Measurements from ENCODE around the gene MYO1G. TPM values are rescaled to one million over a fixed set of nuclear protein-coding genes. Genes with fewer than 3 reads are reported as not detected.

The MYO1G gene
- total RNA-seq, 2 experiments from 2014 or later: 572 to 576 TPM

DNA sequence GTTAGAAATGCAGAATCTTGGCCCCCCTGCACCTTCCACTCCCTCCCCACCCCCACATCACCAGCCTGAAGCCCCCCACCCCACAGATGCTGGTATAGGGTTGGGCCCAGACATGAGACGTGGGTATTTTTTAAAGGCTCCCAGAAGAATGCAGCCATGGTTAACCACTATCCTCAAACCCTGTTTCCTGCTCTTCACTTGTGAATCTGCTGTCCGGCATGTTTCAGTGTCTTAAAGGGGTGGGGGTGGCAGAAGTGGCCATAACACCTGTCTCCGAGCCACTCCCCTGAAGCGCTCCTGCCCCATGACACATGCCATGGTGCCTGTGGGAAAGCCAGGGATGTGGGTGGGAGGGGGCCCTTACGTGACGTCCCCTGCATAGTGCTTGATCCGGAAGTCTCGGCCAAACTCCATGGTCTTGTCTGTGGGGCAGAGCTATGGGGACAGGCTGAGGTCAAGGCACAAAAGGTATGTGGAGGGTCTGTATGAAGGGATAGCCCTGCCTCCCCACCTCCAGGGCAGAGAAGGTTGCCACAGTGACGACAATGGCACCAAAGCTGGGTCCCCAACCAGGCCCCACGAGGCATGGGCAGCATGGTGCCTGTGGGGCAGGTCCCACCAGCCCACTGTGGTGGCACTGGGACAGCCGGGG, 9.6 kb downstream of the MYO1G start:
- POLR2A ChIA-PET: interaction anchor here (0.7 to 26.2 kb wide), 8 partner anchors 1 to 143 kb away, joined by 3 to 517 read pairs (median 6); partner anchors contain the start of genes CCM2, MYO1G and TBRG4
- Mint-ChIP-seq H3K4me1 (peaks cover 35% of the 10 kb centered on the region), H3K4me3 (no peak overlapping the region), H3K36me3 (ENCODE audit: low read depth) (peaks cover 94% of the 10 kb centered on the region), H3K9me3 (no peaks in the 10 kb centered on the region), H3K27ac (no peak overlapping the region), H3K27me3 (no peaks in the 10 kb centered on the region)
- no peak for DNase-seq
- CTCF ChIA-PET: interaction anchor here (5.8 kb wide), 1 partner anchor 167 kb away, joined by 100 read pairs; no protein-coding TSS in a partner anchor

GRCh38 chr7:44967571-44968446, 11.0 kb downstream of the MYO1G start:
- Mint-ChIP-seq H3K4me1 (peaks cover 24% of the 10 kb centered on the region), H3K9me3 (no peaks in the 10 kb centered on the region), H3K4me3 (no peak overlapping the region), H3K27ac (peak overlapping the region; percentile 47), H3K27me3 (no peaks in the 10 kb centered on the region), H3K36me3 (ENCODE audit: low read depth) (peaks cover 90% of the 10 kb centered on the region)
- POLR2A ChIA-PET: interaction anchor here (22.8 kb wide), 1 partner anchor 14 kb away, joined by 517 read pairs; the partner anchor contains the start of gene MYO1G
- CTCF ChIA-PET: no interaction called here
- DNase-seq: no peak

- Mint-ChIP-seq H3K9me3 (no peaks in the 10 kb centered on the region), H3K27ac (peak overlapping the region; percentile 44), H3K27me3 (no peaks in the 10 kb centered on the region), H3K4me3 (no peak overlapping the region), H3K36me3 (ENCODE audit: low read depth) (peaks cover 81% of the 10 kb centered on the region), H3K4me1 (peaks cover 16% of the 10 kb centered on the region)
- POLR2A ChIA-PET: interaction anchor here (1.1 to 22.8 kb wide), 2 partner anchors 15 to 29 kb away, joined by 3 to 517 read pairs; partner anchors contain the start of gene MYO1G
- CTCF ChIA-PET: no interaction called here
- DNase-seq: no peak
Measured at GRCh38 chr7:44966731-44967538, 11.9 kb downstream of the MYO1G start.

DNA sequence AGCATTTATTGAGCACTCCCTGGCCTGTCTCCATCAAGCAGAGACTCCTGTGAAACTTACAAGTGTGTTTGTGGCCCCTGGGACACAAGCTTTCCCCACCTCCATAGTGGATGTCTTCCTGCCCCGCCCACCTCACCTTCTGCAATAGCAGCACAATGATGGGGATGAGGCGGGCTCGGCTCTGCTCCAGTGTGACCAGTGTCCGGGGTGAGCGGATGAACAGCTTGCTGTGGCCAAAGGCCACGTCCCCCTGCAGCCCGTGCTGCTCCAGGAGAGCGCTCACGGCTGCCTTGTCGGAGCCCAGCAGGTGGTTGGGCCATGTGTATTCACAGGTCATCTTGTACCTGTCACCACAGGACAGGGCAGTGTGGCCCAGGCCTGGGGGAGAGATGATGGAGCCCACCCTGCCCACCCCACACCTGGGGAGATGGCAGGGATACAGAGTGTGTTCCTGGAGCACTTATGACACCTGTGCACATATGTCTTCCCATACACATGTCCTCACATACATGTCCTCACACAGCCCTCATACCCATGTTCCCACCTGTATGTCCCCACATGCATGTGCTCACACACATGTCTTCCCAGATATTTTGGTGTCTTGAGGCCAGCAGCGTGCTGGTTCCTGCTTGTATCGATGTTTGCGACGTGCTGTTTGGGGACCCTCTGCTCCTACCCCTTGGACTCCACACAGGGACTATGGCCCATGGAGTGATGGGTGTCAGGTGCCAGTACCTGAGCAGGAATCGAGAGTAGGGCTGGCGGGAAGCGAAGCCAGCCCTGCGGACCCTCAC, 12.7 kb downstream of the MYO1G start:
- ChIA-PET POLR2A (interaction anchor here (0.8 to 22.8 kb wide), 5 partner anchors 13 to 70 kb away, joined by 3 to 517 read pairs (median 8); partner anchors contain the start of gene MYO1G), CTCF (interaction anchor here (1.1 kb wide), 1 partner anchor 8 kb away, joined by 5 read pairs; no protein-coding TSS in a partner anchor)
- peak overlapping the region; percentile 40 for H3K27ac Mint-ChIP-seq
- H3K9me3 Mint-ChIP-seq: no peaks in the 10 kb centered on the region
- no peaks in the 10 kb centered on the region for H3K27me3 Mint-ChIP-seq
- peaks cover 12% of the 10 kb centered on the region for H3K4me1 Mint-ChIP-seq
- H3K36me3 Mint-ChIP-seq (ENCODE audit: low read depth): peaks cover 73% of the 10 kb centered on the region
- H3K4me3 Mint-ChIP-seq: no peak overlapping the region
- no peak for DNase-seq

DNA sequence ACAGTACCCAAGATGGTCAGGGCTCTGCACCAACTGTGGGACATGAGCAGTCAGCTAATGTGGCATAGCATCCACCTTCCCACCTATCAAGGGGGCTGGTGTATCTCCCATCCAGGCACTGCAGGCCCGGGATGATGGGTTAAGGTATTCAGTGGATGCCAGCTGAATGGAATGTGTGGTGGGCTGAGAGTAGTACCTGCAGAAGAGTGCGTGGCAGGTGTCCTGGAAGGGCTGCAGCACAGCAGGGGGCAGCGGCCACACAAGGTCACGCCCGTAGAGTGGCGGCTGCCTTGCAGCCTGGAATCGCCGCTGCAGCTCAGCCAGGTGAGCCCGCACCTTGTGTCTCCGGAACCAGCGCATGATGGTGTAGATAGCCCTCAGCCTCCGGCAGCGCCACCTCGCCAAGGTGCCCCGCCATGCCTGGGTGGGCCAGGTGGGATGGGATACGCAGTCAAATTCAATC, 13.3 kb downstream of the MYO1G start:
- ChIA-PET CTCF (interaction anchor here (1.1 kb wide), 1 partner anchor 9 kb away, joined by 5 read pairs; no protein-coding TSS in a partner anchor), POLR2A (interaction anchor here (0.8 to 22.8 kb wide), 8 partner anchors 12 to 121 kb away, joined by 3 to 517 read pairs (median 6); partner anchors contain the start of gene MYO1G)
- Mint-ChIP-seq H3K27ac (no peak overlapping the region), H3K4me3 (no peak overlapping the region), H3K27me3 (no peaks in the 10 kb centered on the region), H3K9me3 (no peaks in the 10 kb centered on the region), H3K4me1 (peaks cover 14% of the 10 kb centered on the region), H3K36me3 (ENCODE audit: low read depth) (peaks cover 70% of the 10 kb centered on the region)
- DNase-seq: no peak

- CTCF ChIA-PET: interaction anchor here (1.1 to 2.2 kb wide), 2 partner anchors 8 to 9 kb away, joined by 5 to 10 read pairs; no protein-coding TSS in a partner anchor
- DNase-seq: no peak
- no peaks in the 10 kb centered on the region for H3K9me3 Mint-ChIP-seq
- POLR2A ChIA-PET: interaction anchor here (0.7 to 22.8 kb wide), 11 partner anchors 12 to 171 kb away, joined by 3 to 517 read pairs (median 3); partner anchors contain the start of gene MYO1G
- peaks cover 19% of the 10 kb centered on the region for H3K4me1 Mint-ChIP-seq
- H3K4me3 Mint-ChIP-seq: no peak overlapping the region
- H3K36me3 Mint-ChIP-seq (ENCODE audit: low read depth): peaks cover 70% of the 10 kb centered on the region
- no peak overlapping the region for H3K27ac Mint-ChIP-seq
- no peaks in the 10 kb centered on the region for H3K27me3 Mint-ChIP-seq
Measured at GRCh38 chr7:44964831-44965440, 13.9 kb downstream of the MYO1G start.

DNA sequence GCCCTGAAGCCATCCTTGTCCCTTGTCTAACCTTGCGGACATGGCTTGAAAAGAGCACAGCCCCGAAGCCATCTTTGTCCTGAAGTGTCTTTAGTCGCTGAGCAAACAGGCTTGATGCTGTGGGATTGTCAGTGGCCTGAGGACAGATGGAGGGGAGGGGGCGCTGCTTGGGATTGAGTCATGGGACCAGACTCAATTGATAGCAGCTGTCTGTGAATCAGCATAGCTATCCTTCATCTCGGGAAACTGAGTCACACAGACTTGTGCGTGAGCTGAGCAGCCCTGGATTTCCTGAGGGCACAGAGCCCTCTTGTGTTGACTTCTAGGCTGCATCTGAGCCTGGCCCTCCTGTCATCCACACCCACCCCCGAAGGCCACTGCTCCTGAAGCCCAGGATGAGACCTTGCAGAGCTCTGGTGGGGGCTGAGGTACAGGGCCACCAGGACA, 14.4 kb downstream of the MYO1G start:
- Mint-ChIP-seq H3K9me3 (no peaks in the 10 kb centered on the region), H3K4me3 (no peak overlapping the region), H3K27ac (no peak overlapping the region), H3K4me1 (peaks cover 24% of the 10 kb centered on the region), H3K36me3 (ENCODE audit: low read depth) (peaks cover 67% of the 10 kb centered on the region), H3K27me3 (no peaks in the 10 kb centered on the region)
- DNase-seq: no peak
- CTCF ChIA-PET: interaction anchor here (1.2 to 2.2 kb wide), 2 partner anchors 9 to 171 kb away, joined by 3 to 10 read pairs; no protein-coding TSS in a partner anchor
- POLR2A ChIA-PET: interaction anchor here (0.7 to 22.8 kb wide), 14 partner anchors 11 to 382 kb away, joined by 3 to 517 read pairs (median 3); partner anchors contain the start of genes H2AZ2, MYO1G and TMED4

GRCh38 chr7:44963364-44964290, 15.2 kb downstream of the MYO1G start:
- Mint-ChIP-seq H3K9me3 (no peaks in the 10 kb centered on the region), H3K27ac (no peak overlapping the region), H3K4me1 (peaks cover 26% of the 10 kb centered on the region), H3K4me3 (no peak overlapping the region), H3K27me3 (no peaks in the 10 kb centered on the region), H3K36me3 (ENCODE audit: low read depth) (peaks cover 59% of the 10 kb centered on the region)
- DNase-seq: no peak
- POLR2A ChIA-PET: interaction anchor here (0.9 to 22.8 kb wide), 12 partner anchors 11 to 381 kb away, joined by 3 to 517 read pairs (median 4); partner anchors contain the start of genes H2AZ2, MYO1G and TMED4
- CTCF ChIA-PET: interaction anchor here (1.2 to 2.2 kb wide), 2 partner anchors 9 to 172 kb away, joined by 3 to 10 read pairs; no protein-coding TSS in a partner anchor

DNA sequence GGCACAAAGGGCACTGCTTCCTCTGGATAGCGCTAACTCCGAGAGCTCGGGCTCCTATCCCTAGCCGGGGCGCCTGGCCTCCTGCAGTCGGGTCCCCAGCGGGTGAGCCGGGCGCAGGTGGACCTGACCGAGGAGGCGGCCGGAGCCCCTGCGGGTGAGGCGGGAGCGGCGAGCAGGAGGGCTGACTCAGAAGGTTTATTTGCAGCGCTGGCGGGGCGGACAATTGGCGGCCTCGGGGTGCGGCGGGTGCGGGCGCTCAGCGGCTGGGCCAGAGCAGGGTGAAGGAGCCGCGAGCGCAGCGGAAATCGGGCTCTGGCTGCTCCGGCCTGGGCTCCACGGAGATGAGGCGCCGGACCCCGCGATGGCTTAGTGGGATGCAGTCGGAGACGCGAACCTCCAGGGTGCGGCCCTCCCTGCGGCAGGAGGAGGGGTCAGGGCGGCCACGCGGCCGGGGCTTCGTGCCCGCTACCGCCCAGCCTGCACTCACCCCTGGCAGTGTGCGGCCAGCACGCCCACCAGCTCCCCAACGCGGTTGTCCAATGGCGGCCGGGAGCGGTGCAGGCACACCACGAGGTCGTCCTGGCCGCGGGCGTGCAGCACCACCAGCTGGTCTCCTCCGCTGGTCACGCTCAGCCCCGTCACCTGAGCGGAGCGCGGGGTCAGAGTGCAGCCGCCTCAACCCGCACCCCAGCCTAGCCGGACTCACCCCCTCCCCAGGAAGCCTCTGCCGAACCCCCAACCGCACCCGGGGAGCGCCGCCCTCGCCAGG, 16.1 kb downstream of the MYO1G start:
- ChIA-PET CTCF (interaction anchor here (2.2 kb wide), 1 partner anchor 10 kb away, joined by 10 read pairs; no protein-coding TSS in a partner anchor), POLR2A (interaction anchor here (1.3 to 22.8 kb wide), 5 partner anchors 10 to 160 kb away, joined by 3 to 517 read pairs (median 5); partner anchors contain the start of gene MYO1G)
- no peak for DNase-seq
- peaks cover 23% of the 10 kb centered on the region for H3K4me1 Mint-ChIP-seq
- H3K9me3 Mint-ChIP-seq: no peaks in the 10 kb centered on the region
- no peak overlapping the region for H3K27ac Mint-ChIP-seq
- peaks cover 49% of the 10 kb centered on the region for H3K36me3 Mint-ChIP-seq (ENCODE audit: low read depth)
- H3K27me3 Mint-ChIP-seq: no peaks in the 10 kb centered on the region
- no peak overlapping the region for H3K4me3 Mint-ChIP-seq

Measured in activated CD4-positive, alpha-beta memory T cell treated with anti-CD3 and anti-CD28 coated beads, Interleukin-2, amount 10 ng/mL, durations not matched to agents 7 days and 5 days (primary cell).